ENCODE data around the gene LAMA2.

Gene LAMA2

DNA sequence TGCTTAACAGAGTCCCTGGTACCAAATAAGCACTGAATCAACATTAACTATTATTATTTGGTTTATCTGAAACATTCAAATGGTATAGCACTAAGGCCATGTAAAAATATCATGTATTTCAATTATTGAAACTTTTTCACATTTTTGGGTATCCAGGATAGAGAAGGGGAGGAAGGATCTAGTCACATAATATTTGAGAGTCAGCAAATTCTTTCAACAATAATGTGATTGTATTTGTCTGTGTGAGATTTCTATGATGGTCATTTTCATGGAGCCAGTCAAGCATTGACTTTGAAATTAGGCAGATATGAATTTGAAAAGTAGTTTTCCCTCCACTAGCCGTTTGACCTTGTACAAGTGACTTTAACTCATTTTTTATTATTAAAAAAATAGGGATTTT, 67.9 kb downstream of the LAMA2 start:
- DNase-seq: no peak
- no peaks in the 10 kb centered on the region for H3K9me3 Mint-ChIP-seq
- no peaks in the 10 kb centered on the region for H3K27me3 Mint-ChIP-seq
- no peaks in the 10 kb centered on the region for H3K4me1 Mint-ChIP-seq
- no peak for ATAC-seq
- no peak overlapping the region for H3K4me3 Mint-ChIP-seq
- H3K36me3 Mint-ChIP-seq (ENCODE audit: low read depth): no peaks in the 10 kb centered on the region
- no peak overlapping the region for H3K27ac Mint-ChIP-seq

DNA sequence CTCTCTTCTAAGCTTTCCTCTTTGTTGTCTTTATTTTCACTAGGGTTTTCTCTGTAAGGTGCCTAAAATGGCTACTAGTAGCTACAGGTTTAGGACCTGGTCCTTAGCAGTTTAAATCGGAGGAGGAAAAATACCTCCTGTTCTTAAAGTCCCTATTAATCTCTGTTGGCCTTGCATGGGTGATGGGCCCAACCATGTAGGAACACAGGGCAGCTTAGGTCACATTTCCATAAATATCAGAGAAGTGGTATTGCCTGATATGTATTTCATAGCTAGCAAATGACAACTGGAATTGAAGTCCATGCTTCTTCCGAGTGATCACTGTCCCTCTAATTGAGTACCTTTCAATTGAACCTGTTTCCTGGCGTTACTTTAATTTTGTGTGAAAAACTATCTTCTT, 70.0 kb downstream of the LAMA2 start:
- no peak for ATAC-seq
- Mint-ChIP-seq H3K27ac (no peak overlapping the region), H3K36me3 (ENCODE audit: low read depth) (no peaks in the 10 kb centered on the region)

DNA sequence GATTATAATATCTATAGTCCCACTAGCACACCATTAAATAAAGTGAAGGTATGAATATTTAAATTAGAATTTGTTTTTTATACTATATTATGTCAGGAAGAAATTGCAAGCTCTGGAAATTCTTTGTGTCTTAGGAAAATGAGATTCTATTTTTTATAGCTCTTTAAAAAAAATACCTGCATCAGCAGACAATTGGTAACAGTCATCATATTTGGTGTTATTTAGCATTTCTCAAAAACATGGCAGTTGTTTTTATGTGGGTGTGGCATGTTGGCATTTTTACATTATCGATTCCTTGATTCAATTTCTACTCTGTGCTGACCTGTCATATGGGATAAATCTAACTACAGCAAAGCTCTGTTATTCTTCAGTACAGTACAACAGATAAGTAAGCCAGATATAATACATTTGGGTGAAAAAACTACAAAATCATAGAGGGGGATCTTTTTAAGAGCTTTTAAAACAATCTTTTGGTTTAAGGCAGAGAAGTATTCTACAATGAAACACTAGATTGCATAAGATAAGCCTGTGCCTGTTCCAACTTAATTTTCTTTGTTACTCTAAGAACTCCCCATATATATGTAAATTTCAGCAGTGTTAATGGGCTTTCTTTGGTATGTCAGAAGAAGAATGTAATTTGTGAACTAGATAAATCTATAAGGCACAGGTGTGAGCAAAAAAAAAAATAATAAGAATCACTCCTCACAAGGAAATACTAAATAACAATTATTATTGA, 71.5 kb downstream of the LAMA2 start:
- Mint-ChIP-seq H3K36me3 (ENCODE audit: low read depth) (no peaks in the 10 kb centered on the region), H3K4me1 (no peaks in the 10 kb centered on the region), H3K4me3 (no peak overlapping the region), H3K9me3 (no peaks in the 10 kb centered on the region), H3K27ac (no peak overlapping the region), H3K27me3 (no peaks in the 10 kb centered on the region)
- ATAC-seq (no peak), DNase-seq (no peak)

More for the DNA sequence above, 70.0 kb downstream of the LAMA2 start:
- Mint-ChIP-seq H3K4me1 (no peaks in the 10 kb centered on the region), H3K27me3 (no peaks in the 10 kb centered on the region), H3K9me3 (no peaks in the 10 kb centered on the region), H3K4me3 (no peak overlapping the region)
- DNase-seq: no peak

DNA sequence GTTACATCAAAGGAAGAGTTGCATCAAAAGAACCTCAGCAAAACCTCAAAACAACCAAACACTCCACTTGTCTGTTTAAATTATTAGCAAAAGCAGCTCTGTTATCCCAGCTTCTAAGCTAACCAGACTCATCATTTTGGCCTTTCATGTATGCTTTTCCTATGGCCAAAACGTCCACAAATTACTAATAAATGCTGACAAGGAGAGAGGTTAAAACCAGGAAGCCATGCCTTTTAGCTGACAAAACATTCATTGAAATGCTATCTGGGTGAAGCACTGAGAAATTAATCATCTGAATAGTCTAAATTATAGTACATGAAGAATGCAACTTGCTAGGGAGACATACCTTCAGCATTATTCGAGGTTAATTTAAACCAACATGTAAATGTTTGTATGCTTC, 80.6 kb downstream of the LAMA2 start:
- no peak overlapping the region for H3K4me3 Mint-ChIP-seq
- no peaks in the 10 kb centered on the region for H3K9me3 Mint-ChIP-seq
- no peaks in the 10 kb centered on the region for H3K4me1 Mint-ChIP-seq
- H3K36me3 Mint-ChIP-seq (ENCODE audit: low read depth): no peaks in the 10 kb centered on the region
- ATAC-seq (no peak), DNase-seq (no peak)
- peaks cover 5% of the 10 kb centered on the region for H3K27me3 Mint-ChIP-seq
- no peak overlapping the region for H3K27ac Mint-ChIP-seq

DNA sequence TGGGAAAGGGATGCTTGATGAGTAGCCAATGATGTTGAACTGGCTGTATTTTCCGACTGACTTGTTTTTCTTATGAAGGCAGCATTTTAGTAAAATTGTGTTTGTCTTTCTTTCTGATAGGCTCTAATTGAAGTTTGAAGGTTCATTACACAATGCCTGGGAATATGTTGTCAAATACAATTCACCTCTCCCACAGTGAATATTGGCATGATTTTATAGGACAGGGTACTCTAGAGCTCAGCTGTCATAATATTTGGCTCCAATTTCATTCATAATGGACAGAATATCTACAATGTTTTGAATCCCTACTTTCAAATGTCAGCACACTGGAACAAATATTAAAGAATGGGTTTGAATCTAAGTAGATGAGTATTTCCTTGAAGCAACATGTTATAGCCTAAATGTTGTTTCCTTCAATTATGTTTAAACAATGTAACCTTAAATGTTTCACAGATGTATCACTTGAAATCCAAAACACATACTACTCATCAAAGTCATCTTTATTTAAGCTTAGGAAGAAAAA, 81.4 kb downstream of the LAMA2 start:
- H3K27ac Mint-ChIP-seq: no peak overlapping the region
- H3K4me3 Mint-ChIP-seq: no peak overlapping the region
- no peak for ATAC-seq
- no peak for DNase-seq
- no peaks in the 10 kb centered on the region for H3K36me3 Mint-ChIP-seq (ENCODE audit: low read depth)
- no peaks in the 10 kb centered on the region for H3K9me3 Mint-ChIP-seq
- H3K27me3 Mint-ChIP-seq: peaks cover 5% of the 10 kb centered on the region
- no peaks in the 10 kb centered on the region for H3K4me1 Mint-ChIP-seq

DNA sequence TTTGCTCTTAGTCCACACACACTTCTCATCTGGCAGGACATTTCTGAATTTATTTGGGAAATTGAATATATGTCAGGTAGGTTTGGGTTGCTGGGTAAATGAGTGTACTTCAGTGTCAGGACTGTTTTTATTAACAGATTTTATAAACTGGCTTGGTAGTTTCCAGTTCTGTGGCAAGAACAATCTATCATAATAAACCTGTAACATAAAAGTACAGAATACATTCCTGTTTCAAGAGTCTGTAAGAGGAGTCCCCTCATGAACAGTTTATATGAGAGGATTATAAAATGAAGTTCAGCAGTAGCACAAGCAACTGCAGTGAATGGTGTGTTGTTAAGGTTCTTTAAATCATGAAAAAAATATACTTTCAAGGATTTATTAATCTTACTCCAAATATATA, 81.8 kb downstream of the LAMA2 start:
- no peaks in the 10 kb centered on the region for H3K4me1 Mint-ChIP-seq
- H3K27me3 Mint-ChIP-seq: peaks cover 5% of the 10 kb centered on the region
- no peak overlapping the region for H3K27ac Mint-ChIP-seq
- DNase-seq (no peak), ATAC-seq (no peak)
- no peaks in the 10 kb centered on the region for H3K9me3 Mint-ChIP-seq
- H3K36me3 Mint-ChIP-seq (ENCODE audit: low read depth): no peaks in the 10 kb centered on the region
- H3K4me3 Mint-ChIP-seq: no peak overlapping the region

DNA sequence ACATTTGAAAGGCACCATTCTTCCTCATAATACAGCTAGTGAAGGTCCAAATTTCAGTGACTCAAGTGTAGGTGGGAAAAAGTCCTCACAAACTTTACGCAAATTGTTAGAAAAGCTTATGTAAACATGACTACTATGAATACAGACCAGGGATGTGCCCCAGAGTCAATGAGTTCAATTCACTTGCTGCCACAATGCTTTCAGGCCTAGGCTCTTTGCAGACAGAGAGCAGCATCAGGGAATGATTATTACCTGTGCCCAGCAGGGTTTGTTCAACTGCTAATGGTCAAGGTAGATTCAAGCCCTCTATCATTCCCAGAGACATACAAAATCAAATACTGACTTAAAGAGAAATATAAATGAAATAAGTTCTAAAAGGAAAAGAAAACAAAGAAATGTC, 84.0 kb downstream of the LAMA2 start:
- DNase-seq (no peak), ATAC-seq (no peak)
- H3K4me1 Mint-ChIP-seq: no peaks in the 10 kb centered on the region
- H3K4me3 Mint-ChIP-seq: no peak overlapping the region
- H3K36me3 Mint-ChIP-seq (ENCODE audit: low read depth): no peaks in the 10 kb centered on the region
- H3K9me3 Mint-ChIP-seq: no peaks in the 10 kb centered on the region
- peaks cover 2% of the 10 kb centered on the region for H3K27me3 Mint-ChIP-seq
- H3K27ac Mint-ChIP-seq: no peak overlapping the region

DNA sequence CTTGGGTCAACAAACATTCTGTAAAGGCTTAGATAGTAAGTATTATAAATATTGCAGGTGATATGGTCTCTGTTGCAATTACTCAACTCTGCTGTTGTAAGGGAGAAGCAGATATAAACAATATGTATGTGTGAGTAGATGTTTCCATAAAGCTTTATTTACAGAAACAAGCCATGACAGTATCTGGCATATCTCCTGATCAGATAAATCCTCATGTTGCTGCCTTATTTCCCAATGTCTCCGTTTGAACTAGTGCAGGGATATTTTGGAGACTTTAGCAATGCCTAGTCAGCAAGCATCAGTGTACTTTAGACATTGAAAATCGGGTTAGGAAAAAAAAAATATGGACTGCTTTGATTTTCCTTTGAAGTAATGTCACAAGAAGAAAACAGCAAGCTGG, 96.1 kb downstream of the LAMA2 start:
- Mint-ChIP-seq H3K4me3 (no peak overlapping the region), H3K4me1 (no peaks in the 10 kb centered on the region), H3K9me3 (no peaks in the 10 kb centered on the region), H3K27ac (no peak overlapping the region), H3K36me3 (ENCODE audit: low read depth) (no peaks in the 10 kb centered on the region), H3K27me3 (peaks cover 5% of the 10 kb centered on the region)
- DNase-seq: no peak
- no peak for ATAC-seq

DNA sequence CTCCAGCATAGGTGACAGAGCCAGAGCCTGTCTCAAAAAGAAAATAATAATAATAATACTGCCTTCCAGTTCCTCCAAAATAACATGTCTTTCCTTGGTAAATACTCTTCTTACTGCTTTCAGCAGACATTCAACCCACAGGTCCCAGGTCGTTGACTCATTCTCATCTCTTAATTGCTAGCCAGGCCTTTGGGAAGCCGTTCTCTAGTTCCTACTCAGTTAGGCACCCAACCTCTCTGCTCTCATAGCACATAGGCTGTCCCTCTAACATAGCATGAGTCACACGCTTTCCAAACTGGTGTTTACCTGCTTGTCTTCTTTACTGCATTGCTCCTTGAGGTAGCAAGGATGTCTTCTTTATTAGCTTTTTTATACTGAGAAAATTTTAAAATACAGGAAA, 98.8 kb downstream of the LAMA2 start:
- no peak overlapping the region for H3K27ac Mint-ChIP-seq
- no peaks in the 10 kb centered on the region for H3K36me3 Mint-ChIP-seq (ENCODE audit: low read depth)
- ATAC-seq: no peak
- H3K27me3 Mint-ChIP-seq: peaks cover 5% of the 10 kb centered on the region
- no peak overlapping the region for H3K4me3 Mint-ChIP-seq
- H3K4me1 Mint-ChIP-seq: no peaks in the 10 kb centered on the region
- no peaks in the 10 kb centered on the region for H3K9me3 Mint-ChIP-seq
- DNase-seq: no peak

DNA sequence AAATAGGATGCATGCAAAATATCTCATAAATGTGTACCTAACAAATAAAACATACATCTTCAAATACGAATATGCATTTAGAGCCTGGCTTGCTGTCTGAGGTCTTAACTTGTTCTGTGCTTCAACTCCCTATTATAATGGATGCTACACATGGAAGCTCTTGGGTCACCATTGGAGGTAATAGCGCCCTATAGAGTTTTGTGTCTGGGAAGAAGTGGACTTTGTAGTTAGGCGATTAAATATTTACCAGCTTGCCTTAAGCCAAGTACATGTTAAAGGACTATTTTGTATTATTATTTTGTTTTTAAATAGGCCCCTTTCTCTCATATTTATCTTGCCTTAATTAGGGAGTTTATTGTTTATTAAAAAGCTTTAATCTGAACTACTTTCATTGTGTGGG, 107.4 kb downstream of the LAMA2 start:
- H3K36me3 Mint-ChIP-seq (ENCODE audit: low read depth): no peaks in the 10 kb centered on the region
- no peak overlapping the region for H3K27ac Mint-ChIP-seq
- ATAC-seq: no peak
- DNase-seq: no peak
- H3K9me3 Mint-ChIP-seq: no peaks in the 10 kb centered on the region
- no peaks in the 10 kb centered on the region for H3K4me1 Mint-ChIP-seq
- no peak overlapping the region for H3K4me3 Mint-ChIP-seq
- H3K27me3 Mint-ChIP-seq: no peaks in the 10 kb centered on the region

DNA sequence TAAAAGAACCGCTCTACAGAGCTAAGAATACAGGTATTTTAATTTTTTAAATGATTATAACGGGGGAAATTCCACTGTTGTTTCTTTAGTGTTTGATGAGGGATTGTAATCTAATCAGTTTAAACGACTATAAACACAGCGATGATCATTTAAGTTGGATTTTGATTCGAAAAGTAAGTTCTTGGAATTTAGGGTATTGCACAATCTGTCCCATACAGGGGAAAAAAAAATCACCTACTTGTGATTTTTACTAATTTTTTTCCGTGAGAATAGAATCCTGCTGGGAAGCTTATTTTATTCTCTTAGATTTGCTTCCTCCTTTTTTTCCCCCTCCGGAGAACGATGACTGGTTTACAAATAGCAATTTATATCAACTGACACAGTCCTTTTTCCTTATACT, 108.0 kb downstream of the LAMA2 start:
- H3K27me3 Mint-ChIP-seq: no peaks in the 10 kb centered on the region
- ATAC-seq: no peak
- no peak overlapping the region for H3K27ac Mint-ChIP-seq

DNA sequence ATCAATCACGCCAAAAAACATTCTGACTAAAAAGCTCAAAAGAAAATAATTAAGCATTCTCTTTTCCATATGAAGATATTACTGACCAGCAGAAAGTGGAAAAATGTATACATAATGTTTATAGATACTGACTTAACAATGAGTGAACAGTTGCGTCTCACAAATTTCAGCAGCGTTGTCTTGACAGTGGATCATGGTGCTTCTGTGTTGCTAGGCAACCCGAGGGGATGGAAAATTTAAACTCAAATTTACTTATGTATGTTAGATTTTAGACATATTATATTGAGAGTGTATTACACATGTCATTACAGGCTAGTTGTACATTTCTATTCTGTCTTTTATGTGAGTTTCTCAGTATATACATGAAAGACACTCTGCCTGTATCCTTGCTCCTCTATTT, 110.2 kb downstream of the LAMA2 start:
- H3K27ac Mint-ChIP-seq: no peak overlapping the region
- H3K36me3 Mint-ChIP-seq (ENCODE audit: low read depth): no peaks in the 10 kb centered on the region
- H3K9me3 Mint-ChIP-seq: no peaks in the 10 kb centered on the region
- ATAC-seq (no peak), DNase-seq (no peak)
- H3K4me1 Mint-ChIP-seq: no peaks in the 10 kb centered on the region
- H3K27me3 Mint-ChIP-seq: peaks cover 2% of the 10 kb centered on the region
- H3K4me3 Mint-ChIP-seq: no peak overlapping the region

More for the DNA sequence above, 108.0 kb downstream of the LAMA2 start:
- H3K9me3 Mint-ChIP-seq: no peaks in the 10 kb centered on the region
- no peaks in the 10 kb centered on the region for H3K36me3 Mint-ChIP-seq (ENCODE audit: low read depth)
- DNase-seq: no peak
- H3K4me1 Mint-ChIP-seq: no peaks in the 10 kb centered on the region
- H3K4me3 Mint-ChIP-seq: no peak overlapping the region

DNA sequence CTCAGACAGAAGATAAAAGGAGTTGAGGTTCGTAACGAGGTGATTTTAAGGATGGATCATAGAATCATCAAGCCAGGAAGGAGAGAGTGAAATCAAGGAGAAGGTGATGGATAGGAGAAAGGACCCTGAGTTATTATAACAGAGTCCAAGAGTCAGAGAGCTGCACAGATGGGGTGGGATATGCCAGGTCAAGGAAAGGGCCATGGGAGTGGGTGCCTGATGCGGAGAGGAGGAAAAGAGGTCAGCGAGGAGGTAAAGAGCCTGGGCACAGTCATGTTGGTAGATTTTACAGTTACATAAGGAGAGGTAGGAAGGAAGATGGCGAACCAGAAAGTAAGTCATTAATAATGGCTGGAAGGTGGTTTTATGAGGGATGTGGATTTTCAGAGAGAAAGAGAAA, 114.9 kb downstream of the LAMA2 start:
- H3K9me3 Mint-ChIP-seq: no peaks in the 10 kb centered on the region
- H3K4me3 Mint-ChIP-seq: no peak overlapping the region
- H3K27me3 Mint-ChIP-seq: peaks cover 2% of the 10 kb centered on the region
- ATAC-seq: no peak
- H3K4me1 Mint-ChIP-seq: no peaks in the 10 kb centered on the region
- H3K27ac Mint-ChIP-seq: no peak overlapping the region
- no peak for DNase-seq
- H3K36me3 Mint-ChIP-seq (ENCODE audit: low read depth): no peaks in the 10 kb centered on the region

DNA sequence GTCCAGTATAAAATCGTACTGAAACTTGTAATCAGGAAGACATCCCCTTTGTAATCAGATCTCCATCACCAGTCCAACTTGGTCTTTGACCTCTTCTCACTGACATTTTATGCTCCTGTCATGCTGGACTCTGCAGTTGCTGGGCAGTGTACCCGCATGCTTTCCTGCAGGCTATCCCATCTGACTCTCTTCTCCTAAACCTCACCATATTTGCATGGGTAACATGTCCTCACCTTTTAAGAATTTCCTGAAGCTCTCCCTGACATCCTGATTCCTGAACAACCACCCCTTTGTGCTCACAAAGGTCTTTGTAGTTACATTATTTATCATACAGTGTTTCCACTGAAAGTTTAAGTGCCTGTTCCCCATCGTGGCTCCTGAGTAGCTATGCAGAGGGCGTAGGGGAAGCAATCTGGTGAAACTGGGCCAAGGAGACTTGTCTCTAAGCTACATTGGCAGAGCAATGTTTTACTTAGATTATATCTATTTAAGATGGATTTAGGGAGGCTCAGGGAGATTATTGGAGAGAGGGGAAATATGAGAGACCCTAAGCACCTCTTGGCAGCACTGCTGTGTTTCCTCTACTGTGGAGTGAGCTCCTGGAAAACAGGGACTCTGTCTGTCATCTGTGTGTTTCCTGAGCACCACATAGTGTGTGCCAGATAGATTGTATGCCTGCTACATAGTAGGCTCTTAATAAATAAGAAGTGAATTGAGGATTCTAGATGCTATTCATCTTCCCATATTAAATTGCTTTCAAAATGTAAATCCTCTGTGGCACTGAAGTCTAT, 124.0 kb downstream of the LAMA2 start:
- no peaks in the 10 kb centered on the region for H3K9me3 Mint-ChIP-seq
- H3K27ac Mint-ChIP-seq: no peak overlapping the region
- no peaks in the 10 kb centered on the region for H3K36me3 Mint-ChIP-seq (ENCODE audit: low read depth)
- H3K4me3 Mint-ChIP-seq: no peak overlapping the region
- H3K4me1 Mint-ChIP-seq: no peaks in the 10 kb centered on the region
- H3K27me3 Mint-ChIP-seq: no peaks in the 10 kb centered on the region
- DNase-seq (no peak), ATAC-seq (no peak)

DNA sequence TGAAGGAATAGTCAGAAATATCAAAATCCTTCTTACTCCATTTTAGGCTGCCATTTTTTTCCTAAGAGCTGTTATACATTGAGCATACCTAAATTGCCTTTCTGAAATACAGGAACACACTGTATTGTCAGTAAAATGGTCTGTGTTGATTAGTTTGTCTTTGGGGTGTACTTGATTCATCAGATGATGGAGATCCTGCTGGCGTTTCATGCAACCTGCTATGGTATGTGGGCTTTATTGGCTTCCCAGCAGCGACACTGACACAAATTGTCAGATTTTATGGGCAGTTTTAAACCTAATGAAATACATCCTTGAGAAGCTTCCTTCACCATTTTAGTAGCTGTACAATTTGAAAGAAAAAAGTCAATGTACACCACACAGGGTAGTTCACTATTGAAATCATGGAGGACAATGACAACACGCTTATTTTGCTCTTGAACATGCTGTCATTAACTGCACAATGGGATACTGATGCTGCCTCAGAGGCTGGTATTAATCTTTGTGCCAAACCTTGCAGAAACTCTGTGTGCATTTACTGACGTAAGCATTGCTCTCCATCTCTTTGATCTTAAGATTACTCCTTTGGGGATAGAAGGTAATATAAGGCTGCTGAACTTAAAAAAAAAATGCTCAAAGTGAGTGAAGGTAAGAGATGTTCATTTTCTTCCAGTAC, 124.9 kb downstream of the LAMA2 start:
- H3K27me3 Mint-ChIP-seq: no peaks in the 10 kb centered on the region
- H3K9me3 Mint-ChIP-seq: no peaks in the 10 kb centered on the region
- ATAC-seq (no peak), DNase-seq (no peak)
- no peak overlapping the region for H3K27ac Mint-ChIP-seq
- no peak overlapping the region for H3K4me3 Mint-ChIP-seq
- H3K4me1 Mint-ChIP-seq: no peaks in the 10 kb centered on the region
- no peaks in the 10 kb centered on the region for H3K36me3 Mint-ChIP-seq (ENCODE audit: low read depth)

Measured in activated naive CD8-positive, alpha-beta T cell treated with anti-CD3 and anti-CD28 coated beads, Interleukin-2, amount 50 U/mL, for 24 hours (primary cell).